ENCODE measurements around the gene TLE3.

The TLE3 gene

GRCh38 chr15:70082281-70082900 lies 15.3 kb downstream of the TLE3 start:
- no peak for DNase-seq

GRCh38 chr15:70081612-70082011 lies 16.1 kb downstream of the TLE3 start:
- no peak for DNase-seq

- DNase-seq = no peak
Observed at GRCh38 chr15:70080347-70080746, 17.4 kb downstream of the TLE3 start.

GRCh38 chr15:70079888-70080287 lies 17.8 kb downstream of the TLE3 start:
- DNase-seq = no peak

GRCh38 chr15:70078578-70079417 lies 18.9 kb downstream of the TLE3 start:
- no peak for DNase-seq

- no peak for DNase-seq
Observed at GRCh38 chr15:70077188-70078147, 20.2 kb downstream of the TLE3 start.

GRCh38 chr15:70074380-70074779 lies 23.3 kb downstream of the TLE3 start:
- DNase-seq = no peak

GRCh38 chr15:70072479-70072878 lies 25.2 kb downstream of the TLE3 start:
- no peak for DNase-seq

GRCh38 chr15:70071799-70072198 lies 25.9 kb downstream of the TLE3 start:
- no peak for DNase-seq

- DNase-seq = no peak
Observed at GRCh38 chr15:70069716-70070115, 28.0 kb downstream of the TLE3 start.

- DNase-seq = no peak
Observed at GRCh38 chr15:70068783-70069565, 28.7 kb downstream of the TLE3 start.

GRCh38 chr15:70067681-70068080 lies 30.0 kb downstream of the TLE3 start:
- DNase-seq = no peak

GRCh38 chr15:70067011-70067410 lies 30.7 kb downstream of the TLE3 start:
- no peak for DNase-seq

- DNase-seq = no peak
Observed at GRCh38 chr15:70066447-70066846, 31.3 kb downstream of the TLE3 start.

GRCh38 chr15:70066004-70066403 lies 31.7 kb downstream of the TLE3 start:
- DNase-seq = no peak

- DNase-seq = no peak
Observed at GRCh38 chr15:70065006-70065722, 32.6 kb downstream of the TLE3 start.

GRCh38 chr15:70064441-70064840 lies 33.3 kb downstream of the TLE3 start:
- no peak for DNase-seq

- no peak for DNase-seq
Observed at GRCh38 chr15:70063980-70064379, 33.7 kb downstream of the TLE3 start.

- DNase-seq = no peak
Observed at GRCh38 chr15:70063261-70063925, 34.3 kb downstream of the TLE3 start.

GRCh38 chr15:70062321-70062956 lies 35.3 kb downstream of the TLE3 start:
- DNase-seq = no peak

All from activated CD8-positive, alpha-beta memory T cell treated with anti-CD3 and anti-CD28 coated beads, Interleukin-2, amount 50 U/mL, for 4 hours (primary cell).